HG02981 (cell line): ENCODE results near the gene RIMKLA.
A peak's percentile ranks its signal among the peaks of the same experiment; 100 is the strongest.

ENCODE experiments used
- ATAC-seq: cut with Tn5 transposase; IDR thresholded peaks from one replicate; pipeline ENCODE4 v1.9.1; 2021; ENCODE audit warnings: mild to moderate bottlenecking, moderate library complexity; ENCODE audit not compliant: unreplicated experiment

Gene RIMKLA

GRCh38 chr1:42370876-42371549, 9.6 kb upstream of the RIMKLA start:
- no peak for ATAC-seq

GRCh38 chr1:42372796-42373195, 7.8 kb upstream of the RIMKLA start:
- no peak for ATAC-seq

- peak; percentile 19 for ATAC-seq
These were observed 602 bp upstream of the RIMKLA start for GRCh38 chr1:42379794-42380585.

- ATAC-seq, result no peak
These were observed 685 bp downstream of the RIMKLA start for GRCh38 chr1:42381280-42381673.

- no peak for ATAC-seq
These were observed 4.7 kb downstream of the RIMKLA start for GRCh38 chr1:42385283-42385682.

- no peak for ATAC-seq
These were observed 5.5 kb downstream of the RIMKLA start for GRCh38 chr1:42386051-42386450.

- ATAC-seq, result no peak
These were observed 11.7 kb downstream of the RIMKLA start for GRCh38 chr1:42392255-42392654.

- no peak for ATAC-seq
These were observed 12.6 kb downstream of the RIMKLA start for GRCh38 chr1:42392967-42393848.

GRCh38 chr1:42399315-42400100, 18.9 kb downstream of the RIMKLA start:
- ATAC-seq, result no peak

- ATAC-seq, result no peak
These were observed 23.3 kb downstream of the RIMKLA start for GRCh38 chr1:42403880-42404400.

GRCh38 chr1:42414551-42415496, 34.2 kb downstream of the RIMKLA start:
- ATAC-seq, result no peak

GRCh38 chr1:42417166-42417565, 36.6 kb downstream of the RIMKLA start:
- ATAC-seq, result no peak

GRCh38 chr1:42418516-42418915, 37.9 kb downstream of the RIMKLA start:
- no peak for ATAC-seq

GRCh38 chr1:42419126-42419821, 38.7 kb downstream of the RIMKLA start:
- ATAC-seq, result no peak

- no peak for ATAC-seq
These were observed 39.5 kb downstream of the RIMKLA start for GRCh38 chr1:42420121-42420520.

- no peak for ATAC-seq
These were observed 40.5 kb downstream of the RIMKLA start for GRCh38 chr1:42420911-42421585.

- no peak for ATAC-seq
These were observed 42.1 kb downstream of the RIMKLA start for GRCh38 chr1:42422737-42423136.

GRCh38 chr1:42423681-42424080, 43.1 kb downstream of the RIMKLA start:
- no peak for ATAC-seq
